ENCODE results near the gene CNTN4.

DNA sequence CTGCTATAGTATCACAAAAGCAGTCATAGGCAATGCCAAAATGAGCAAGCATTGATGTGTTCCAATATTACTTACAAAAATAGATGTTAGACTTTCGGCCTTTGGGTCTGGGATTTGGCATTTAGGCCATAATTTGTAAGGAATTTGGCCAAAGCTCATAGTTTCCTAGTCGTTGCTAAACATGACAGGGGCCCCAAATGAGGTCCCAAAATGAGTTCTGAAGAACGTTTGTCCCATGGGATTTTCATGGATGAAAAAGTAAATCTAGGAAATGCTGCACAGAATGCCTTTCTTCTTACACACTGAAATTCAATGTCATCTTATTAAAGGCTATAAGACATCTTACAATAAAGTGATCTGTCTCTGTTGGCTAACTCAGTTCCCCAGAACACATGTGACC lies 456.0 kb downstream of the CNTN4 start:
- TF ChIP-seq POLR2AphosphoS5 (IDR thresholded peaks at IDR 0.05) = no peak
- TF ChIP-seq, protein P1, sequence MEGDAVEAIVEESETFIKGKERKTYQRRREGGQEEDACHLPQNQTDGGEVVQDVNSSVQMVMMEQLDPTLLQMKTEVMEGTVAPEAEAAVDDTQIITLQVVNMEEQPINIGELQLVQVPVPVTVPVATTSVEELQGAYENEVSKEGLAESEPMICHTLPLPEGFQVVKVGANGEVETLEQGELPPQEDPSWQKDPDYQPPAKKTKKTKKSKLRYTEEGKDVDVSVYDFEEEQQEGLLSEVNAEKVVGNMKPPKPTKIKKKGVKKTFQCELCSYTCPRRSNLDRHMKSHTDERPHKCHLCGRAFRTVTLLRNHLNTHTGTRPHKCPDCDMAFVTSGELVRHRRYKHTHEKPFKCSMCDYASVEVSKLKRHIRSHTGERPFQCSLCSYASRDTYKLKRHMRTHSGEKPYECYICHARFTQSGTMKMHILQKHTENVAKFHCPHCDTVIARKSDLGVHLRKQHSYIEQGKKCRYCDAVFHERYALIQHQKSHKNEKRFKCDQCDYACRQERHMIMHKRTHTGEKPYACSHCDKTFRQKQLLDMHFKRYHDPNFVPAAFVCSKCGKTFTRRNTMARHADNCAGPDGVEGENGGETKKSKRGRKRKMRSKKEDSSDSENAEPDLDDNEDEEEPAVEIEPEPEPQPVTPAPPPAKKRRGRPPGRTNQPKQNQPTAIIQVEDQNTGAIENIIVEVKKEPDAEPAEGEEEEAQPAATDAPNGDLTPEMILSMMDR (IDR thresholded peaks at IDR 0.05) = no peak
- no peak for TF ChIP-seq POLR2A (IDR thresholded peaks at IDR 0.05; ENCODE audit: low read depth)
- TF ChIP-seq EP300 (IDR thresholded peaks at IDR 0.05) = no peak
